NCI-H2196 treated with DMSO at 0.1 percent for 48 hours (cell line): Measurements from ENCODE around the gene FAM151A.

Experiments used
- DNase-seq: peaks from one replicate; lab custom pipeline; 2025; ENCODE audit not compliant: unreplicated experiment; lab: John Stamatoyannopoulos, UW

The FAM151A gene

GRCh38 chr1:54604572-54605370, 18.6 kb downstream of the FAM151A start:
- peak; percentile 20 for DNase-seq

GRCh38 chr1:54604051-54604450, 19.3 kb downstream of the FAM151A start:
- DNase-seq, result no peak

- DNase-seq, result no peak
These were observed 20.1 kb downstream of the FAM151A start for GRCh38 chr1:54603241-54603640.

- DNase-seq, result no peak
These were observed 20.8 kb downstream of the FAM151A start for GRCh38 chr1:54602554-54602953.

GRCh38 chr1:54601730-54602129, 21.6 kb downstream of the FAM151A start:
- DNase-seq, result no peak

GRCh38 chr1:54600947-54601721, 22.2 kb downstream of the FAM151A start:
- DNase-seq, result no peak

- no peak for DNase-seq
These were observed 24.0 kb downstream of the FAM151A start for GRCh38 chr1:54599211-54599823.

GRCh38 chr1:54597455-54598030, 25.8 kb downstream of the FAM151A start:
- DNase-seq, result no peak

GRCh38 chr1:54596756-54597155, 26.6 kb downstream of the FAM151A start:
- no peak for DNase-seq

GRCh38 chr1:54595956-54596498, 27.3 kb downstream of the FAM151A start:
- DNase-seq, result no peak

GRCh38 chr1:54594463-54594862, 28.9 kb downstream of the FAM151A start:
- no peak for DNase-seq

- no peak for DNase-seq
These were observed 29.7 kb downstream of the FAM151A start for GRCh38 chr1:54593571-54594160.

- no peak for DNase-seq
These were observed 32.1 kb downstream of the FAM151A start for GRCh38 chr1:54591127-54591756.

- no peak for DNase-seq
These were observed 34.9 kb downstream of the FAM151A start for GRCh38 chr1:54588377-54588776.

GRCh38 chr1:54585181-54586066, 37.9 kb downstream of the FAM151A start:
- DNase-seq, result no peak

- DNase-seq, result no peak
These were observed 38.8 kb downstream of the FAM151A start for GRCh38 chr1:54584575-54584974.

GRCh38 chr1:54583871-54584270, 39.5 kb downstream of the FAM151A start:
- no peak for DNase-seq

- no peak for DNase-seq
These were observed 40.0 kb downstream of the FAM151A start for GRCh38 chr1:54583307-54583686.

GRCh38 chr1:54582566-54583306, 40.6 kb downstream of the FAM151A start:
- peak; percentile 71 for DNase-seq
